Gastrocnemius medialis (tissue), 4 donors: ENCODE results near the gene METTL16.

Experiments
- POLR2A ChIP-seq, 2 donors: fragments of 450-650 bp; IDR thresholded peaks; one replicate each; pipeline ENCODE4 v1.6.1; 2017; ENCODE audit warnings: antibody characterized with exemption in 2 of 2, mild to moderate bottlenecking in 2 of 2, moderate library complexity in 2 of 2
- TF ChIP-seq, protein P1 (sequence below), 5 experiments: fragments of 450-650 bp in 3 of 5; fragments of 200-600 bp in 2 of 5; sonication (generic) in 2 of 5; IDR thresholded peaks in 4 of 5; conservative IDR thresholded peaks in 1 of 5; 1 replicate in 4 of 5; 2 replicates in 1 of 5; pipeline ENCODE4 v1.5.1; 2016 to 2019; ENCODE audit warnings: antibody characterized with exemption in 5 of 5, mild to moderate bottlenecking in 3 of 5, moderate library complexity in 3 of 5

DNA sequence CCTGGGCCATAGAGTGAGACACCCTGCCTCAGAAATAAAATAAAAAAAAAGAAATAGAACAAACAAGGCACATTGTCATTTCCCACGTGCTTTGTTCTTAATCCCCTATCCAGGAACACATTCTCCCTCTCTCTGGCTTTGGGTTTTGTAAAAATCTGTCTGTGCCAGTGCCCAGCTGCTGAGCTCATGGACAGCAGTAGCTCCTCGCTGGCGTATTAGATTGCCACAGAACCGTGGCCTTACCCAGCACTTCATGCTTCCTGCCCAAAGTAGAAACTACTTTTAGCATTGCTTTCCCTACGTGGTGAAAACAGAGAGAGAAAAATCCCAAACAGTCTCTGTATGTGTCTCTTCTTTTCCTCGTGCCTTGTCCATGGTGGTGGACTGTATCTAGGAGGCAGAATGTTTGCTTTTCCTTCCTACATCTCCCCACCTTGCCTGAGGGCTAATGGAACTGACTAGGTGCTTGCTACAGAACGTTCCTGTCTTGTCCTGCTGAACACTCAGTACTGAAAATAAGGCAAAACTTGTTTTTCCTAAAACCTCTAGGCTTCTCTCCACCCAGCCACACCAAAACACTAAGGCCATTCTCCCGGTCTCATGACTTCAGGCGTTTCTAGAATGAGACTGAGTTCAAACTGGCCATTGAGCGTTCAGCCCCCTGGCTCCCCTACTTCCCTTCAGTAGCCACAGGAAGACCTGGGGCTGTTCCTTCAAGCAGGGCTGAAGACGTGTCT lies 137.0 kb downstream of the METTL16 start:
- TF ChIP-seq, protein P1, sequence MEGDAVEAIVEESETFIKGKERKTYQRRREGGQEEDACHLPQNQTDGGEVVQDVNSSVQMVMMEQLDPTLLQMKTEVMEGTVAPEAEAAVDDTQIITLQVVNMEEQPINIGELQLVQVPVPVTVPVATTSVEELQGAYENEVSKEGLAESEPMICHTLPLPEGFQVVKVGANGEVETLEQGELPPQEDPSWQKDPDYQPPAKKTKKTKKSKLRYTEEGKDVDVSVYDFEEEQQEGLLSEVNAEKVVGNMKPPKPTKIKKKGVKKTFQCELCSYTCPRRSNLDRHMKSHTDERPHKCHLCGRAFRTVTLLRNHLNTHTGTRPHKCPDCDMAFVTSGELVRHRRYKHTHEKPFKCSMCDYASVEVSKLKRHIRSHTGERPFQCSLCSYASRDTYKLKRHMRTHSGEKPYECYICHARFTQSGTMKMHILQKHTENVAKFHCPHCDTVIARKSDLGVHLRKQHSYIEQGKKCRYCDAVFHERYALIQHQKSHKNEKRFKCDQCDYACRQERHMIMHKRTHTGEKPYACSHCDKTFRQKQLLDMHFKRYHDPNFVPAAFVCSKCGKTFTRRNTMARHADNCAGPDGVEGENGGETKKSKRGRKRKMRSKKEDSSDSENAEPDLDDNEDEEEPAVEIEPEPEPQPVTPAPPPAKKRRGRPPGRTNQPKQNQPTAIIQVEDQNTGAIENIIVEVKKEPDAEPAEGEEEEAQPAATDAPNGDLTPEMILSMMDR (IDR thresholded peaks at IDR 0.05 in 4 of 5, conservative IDR thresholded peaks at IDR 0.05 in 1 of 5) = no peak
- TF ChIP-seq POLR2A (IDR thresholded peaks at IDR 0.05) = no peak
